T-helper 9 cell (primary cell): ENCODE results near the gene RYR1.
"Not testable (repeated sequence)": the region's sequence is repeated elsewhere in the genome, so short reads cannot be mapped to it uniquely, and the experiment has no call there.

Experiments
- DNase-seq: peaks from one replicate; pipeline ENCODE4 v3.0.0-alpha.2; 2020

Gene RYR1

DNA sequence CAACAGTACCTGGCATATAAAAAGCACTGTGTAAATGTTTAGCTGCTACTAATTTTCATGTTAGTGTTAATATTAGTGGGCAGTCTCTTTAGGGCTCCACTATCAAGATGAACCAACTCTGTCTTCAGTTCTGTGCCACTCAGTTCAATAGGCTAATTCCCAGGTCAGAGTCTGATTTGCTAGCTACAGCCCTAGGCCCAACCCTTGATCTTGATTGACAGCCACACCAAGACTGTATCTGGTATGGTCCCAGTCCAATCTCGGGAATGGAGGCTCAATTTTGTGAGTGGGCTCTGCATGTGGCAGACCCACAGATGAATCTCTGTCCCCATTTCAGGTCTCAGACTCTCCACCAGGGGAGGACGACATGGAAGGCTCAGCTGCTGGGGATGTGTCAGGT lies 138.2 kb downstream of the RYR1 start:
- DNase-seq, result no peak

DNA sequence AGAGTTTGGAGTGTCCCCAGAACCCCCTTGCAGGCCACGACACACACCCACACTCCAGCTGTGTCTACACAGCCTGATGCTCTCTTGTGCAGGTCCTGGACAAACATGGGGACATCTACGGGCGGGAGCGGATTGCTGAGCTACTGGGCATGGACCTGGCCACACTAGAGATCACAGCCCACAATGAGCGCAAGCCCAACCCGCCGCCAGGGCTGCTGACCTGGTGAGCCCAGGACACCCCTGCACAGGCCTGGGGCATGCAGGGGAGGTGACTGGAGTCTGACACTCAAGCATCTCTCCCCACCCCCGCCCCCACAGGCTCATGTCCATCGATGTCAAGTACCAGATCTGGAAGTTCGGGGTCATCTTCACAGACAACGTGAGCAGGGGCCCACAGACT lies 144.3 kb downstream of the RYR1 start:
- DNase-seq, result no peak

DNA sequence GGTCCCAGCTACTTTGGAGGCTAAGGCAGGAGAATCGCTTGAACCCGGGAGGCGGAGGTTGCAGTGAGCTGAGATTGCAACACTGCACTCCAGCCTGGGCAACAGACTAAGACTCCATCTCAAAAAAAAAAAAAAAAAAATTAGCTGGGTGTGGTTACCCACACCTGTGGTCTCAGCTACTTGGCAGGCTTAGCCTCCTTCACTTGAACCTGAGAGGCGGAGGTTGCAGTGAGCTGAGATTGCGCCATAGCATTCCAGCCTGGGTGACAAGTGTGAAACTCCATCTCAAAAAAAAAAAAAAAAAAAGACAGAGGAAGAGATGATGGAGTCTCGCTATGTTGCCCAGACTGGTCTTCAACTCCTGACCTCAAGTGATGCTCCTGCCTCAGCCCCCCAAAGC lies 145.8 kb downstream of the RYR1 start:
- DNase-seq, result not testable (repeated sequence)

DNA sequence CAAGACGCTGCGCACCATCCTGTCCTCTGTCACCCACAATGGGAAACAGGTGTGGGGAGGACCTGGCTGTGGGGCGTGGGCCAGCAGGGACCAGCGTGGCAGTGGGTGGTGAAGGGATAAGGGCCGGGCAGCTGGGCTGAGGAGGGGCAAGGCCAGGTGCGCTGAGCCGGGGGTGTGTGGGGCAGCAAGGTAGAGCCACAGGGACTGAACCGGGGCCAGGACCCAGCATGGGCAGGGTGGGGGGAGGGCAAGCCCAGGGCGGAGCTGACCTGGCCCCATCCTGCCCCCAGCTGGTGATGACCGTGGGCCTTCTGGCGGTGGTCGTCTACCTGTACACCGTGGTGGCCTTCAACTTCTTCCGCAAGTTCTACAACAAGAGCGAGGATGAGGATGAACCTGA lies 146.6 kb downstream of the RYR1 start:
- DNase-seq, result no peak

DNA sequence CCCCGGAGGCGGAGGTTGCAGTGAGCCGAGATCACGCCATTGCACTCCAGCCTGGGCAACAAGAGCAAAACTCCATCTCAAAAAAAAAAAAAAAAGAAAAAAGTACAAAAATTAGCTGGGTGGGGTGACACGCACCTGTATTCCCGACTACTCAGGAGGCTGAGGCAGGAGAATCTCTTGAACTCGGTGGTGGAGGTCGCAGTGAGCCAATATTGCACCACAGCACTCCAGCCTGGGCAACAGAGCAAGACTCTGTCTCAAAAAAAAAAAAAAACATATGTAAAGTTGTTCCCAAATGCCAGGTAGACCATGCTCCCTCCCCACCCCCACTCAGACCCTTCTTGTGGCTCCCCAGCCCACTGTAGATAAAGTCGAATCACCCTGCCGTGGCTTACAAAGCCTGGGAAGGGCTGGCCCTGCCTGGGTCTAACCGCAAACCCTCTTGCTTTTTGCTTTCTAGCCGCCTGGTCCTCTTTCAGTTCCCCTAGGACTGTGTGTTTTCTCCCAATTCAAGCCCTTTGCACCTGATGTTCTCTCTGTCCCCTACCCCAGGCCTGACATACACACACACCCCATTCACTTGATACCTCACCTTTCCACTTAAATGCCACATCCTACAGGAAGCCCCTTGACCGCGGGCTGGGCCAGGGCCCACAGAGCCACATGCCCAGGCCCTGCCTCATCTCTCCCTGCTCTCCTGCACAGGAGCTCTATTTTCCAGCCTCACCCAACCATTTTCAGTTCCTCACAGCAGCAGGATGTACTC lies 149.9 kb downstream of the RYR1 start:
- no peak for DNase-seq

DNA sequence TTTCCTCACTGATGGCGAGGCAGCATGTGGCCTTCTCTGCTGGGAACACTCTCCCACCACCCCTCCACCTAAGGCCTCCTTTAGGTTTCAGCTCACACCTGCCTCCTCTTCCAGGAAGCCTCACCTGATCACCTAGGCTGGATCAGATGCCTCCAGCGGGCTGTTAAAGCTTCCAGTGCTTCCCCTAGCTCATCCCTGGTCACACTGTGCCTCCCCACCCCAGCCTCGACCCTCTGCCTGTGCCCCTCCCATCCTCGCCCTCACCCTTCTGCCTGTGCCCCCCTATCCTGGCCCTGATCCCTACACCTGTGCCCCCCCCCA lies 150.5 kb downstream of the RYR1 start:
- DNase-seq, result no peak

DNA sequence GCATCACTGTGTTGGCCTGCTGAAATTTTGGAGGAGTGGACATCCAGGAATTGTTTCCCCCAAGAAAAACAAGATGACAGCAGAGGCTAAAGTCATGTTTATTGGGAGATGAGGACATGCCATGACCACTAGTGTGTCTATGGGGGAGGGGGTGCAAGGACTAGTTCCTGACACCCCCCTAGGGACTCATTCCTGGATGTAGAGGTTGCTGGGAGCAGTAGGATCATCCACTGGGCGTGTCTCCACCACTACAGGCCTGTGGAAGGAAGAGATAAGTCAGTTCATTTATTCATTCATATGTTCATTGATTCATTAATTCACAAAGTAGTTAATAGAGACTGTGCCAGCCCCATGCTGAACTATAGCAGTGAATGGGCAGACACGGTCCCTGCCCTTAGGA lies 154.1 kb downstream of the RYR1 start:
- no peak for DNase-seq

DNA sequence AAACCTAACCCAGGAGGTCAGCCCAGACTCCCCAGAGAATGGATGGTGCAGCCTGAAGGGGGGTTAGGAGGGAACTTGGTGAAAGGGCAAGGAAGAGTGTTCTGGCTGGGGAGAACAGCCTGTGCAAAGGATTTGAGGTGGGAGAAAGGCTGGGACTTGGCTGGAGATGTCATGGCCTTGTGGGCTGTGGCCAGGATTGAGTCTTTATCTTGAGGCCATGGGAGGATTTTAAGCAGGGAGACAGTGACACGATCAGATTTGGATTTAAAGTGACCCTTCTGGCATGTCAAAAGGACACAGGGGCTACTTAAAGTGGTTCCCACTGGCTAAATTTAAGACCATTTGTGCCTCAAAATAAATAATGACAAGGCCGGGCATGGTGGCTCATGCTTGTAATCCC lies 154.6 kb downstream of the RYR1 start:
- no peak for DNase-seq

DNA sequence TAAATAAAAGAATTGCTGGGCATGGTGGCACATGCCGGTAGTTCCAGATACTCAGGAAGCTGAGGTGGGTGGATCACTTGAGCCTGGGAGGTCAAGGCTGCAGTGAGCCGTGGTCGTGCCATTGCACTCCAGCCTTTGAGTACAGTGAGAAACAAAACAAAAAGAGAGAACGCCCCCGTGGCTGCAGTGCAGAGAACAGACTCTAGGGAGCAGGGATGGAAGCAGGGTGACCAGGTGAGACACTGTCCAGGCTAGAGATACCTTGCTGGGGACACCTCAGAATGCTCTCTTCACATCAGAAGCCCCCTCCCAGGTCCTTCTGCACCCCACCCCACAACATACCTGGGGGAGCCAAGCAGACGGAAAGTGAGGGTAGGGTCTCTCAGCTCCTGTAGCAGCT lies 159.4 kb downstream of the RYR1 start:
- no peak for DNase-seq

DNA sequence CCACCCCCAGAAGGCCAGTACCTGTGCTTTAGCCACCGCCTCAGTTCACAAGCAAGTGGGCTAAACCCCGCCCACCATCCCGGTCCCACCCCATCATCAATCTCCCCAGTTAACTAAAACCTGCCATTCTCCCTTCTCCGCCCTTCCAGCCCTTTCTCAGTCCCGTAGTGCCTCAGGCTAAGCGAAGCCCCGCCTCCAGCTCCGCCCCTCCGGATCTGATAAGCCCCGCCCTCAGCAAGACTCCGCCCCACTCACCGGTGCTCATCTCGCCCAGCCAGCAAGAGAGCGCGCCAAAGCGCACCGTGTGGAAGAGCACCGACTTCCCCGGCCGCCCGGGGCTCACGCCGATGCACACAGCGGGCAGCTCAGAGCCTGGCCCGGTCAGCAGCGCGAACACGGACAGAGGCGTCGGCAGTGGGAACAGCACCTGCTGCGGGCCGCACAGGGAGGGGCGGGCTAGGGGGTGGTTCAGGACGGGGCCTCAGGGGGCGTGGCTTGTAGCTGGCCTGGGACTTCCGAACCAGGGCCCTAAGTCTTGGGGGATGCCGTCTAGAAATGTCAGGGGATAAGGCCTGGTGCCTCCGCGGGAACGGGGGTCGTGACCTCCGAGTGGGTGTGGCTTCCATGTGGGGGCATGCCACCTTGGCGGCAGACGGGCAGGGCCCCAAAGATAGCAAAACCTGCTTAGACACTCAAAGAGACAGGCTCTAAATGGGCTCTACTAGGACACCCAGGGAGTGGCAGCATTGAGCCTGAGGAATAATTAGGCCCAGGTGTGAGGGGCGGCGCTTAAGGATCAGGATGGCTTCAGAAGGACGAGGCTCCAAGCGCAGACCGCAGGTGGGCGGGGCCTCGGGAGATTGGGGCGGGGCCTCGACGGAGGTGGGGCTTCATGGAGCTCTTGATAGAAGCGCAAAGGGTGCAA lies 162.8 kb downstream of the RYR1 start:
- DNase-seq, result no peak

DNA sequence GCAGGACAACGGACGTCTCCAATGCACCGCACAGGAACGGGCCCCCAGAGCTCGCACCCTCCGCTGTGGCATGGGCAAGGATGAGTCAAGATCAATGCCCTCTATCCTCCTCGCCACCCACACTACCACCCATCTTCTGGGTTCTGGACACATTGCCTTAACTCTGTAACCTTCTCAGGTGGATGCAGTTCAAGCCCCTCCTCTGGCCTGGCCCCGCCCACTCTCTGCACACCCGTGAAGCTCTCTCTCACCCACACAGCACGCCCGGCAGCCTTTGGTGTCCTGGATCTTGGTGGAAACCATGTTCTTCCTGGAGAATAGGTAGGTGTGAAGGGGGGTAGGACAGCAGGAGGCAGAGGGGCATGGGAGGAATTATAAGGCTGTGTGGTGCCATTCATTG lies 163.6 kb downstream of the RYR1 start:
- no peak for DNase-seq

DNA sequence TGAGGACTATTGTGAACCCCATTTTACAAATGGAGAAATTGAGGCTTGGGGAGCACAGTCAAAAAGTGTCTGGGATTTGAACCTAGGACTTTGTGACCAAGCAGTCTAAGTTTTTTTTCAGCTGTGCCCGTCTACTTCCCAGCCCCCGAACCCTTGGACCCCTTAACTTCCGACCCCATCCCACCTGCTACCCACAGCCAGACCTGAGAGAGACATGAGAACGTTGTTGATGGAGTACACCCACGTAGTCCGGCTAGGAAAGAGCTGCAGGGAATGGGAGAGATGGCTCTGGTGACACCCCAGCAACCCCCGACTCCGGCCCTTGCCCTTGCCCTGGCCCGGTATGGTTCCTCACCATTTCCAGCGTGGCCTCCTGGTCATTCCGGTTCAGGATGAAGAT lies 166.2 kb downstream of the RYR1 start:
- DNase-seq, result no peak

DNA sequence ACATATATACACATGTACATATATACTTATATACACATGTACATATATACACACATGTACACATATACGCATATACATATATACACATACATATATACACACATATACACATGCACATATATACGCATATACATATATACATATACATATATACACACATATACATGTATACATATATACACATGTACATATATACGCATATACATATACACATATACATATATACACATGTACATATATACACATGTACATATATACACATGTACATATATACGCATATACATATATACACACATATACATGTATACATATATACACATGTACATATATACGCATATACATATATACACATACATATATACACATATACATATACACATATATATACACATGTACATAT lies 169.4 kb downstream of the RYR1 start:
- DNase-seq, result not testable (repeated sequence)

DNA sequence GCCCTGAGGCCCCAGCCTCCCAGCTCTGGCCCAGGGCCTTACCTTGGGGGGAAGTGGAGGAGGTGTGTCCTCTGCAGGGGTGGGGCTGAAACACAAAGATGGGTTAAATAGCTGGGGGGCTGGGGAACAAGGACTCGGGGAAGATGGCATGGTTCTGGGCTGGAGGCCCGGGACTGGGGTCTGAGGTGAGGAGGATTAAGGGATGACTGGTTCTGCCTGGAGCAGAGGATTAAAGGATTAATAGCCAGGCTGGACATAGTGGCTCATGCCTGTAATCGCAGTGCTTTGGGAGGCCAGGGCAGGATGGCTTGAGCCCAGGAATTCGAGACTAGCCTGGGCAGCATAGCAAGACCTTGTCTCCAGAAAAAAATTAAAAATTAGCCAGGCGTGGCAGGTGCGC lies 172.6 kb downstream of the RYR1 start:
- no peak for DNase-seq

DNA sequence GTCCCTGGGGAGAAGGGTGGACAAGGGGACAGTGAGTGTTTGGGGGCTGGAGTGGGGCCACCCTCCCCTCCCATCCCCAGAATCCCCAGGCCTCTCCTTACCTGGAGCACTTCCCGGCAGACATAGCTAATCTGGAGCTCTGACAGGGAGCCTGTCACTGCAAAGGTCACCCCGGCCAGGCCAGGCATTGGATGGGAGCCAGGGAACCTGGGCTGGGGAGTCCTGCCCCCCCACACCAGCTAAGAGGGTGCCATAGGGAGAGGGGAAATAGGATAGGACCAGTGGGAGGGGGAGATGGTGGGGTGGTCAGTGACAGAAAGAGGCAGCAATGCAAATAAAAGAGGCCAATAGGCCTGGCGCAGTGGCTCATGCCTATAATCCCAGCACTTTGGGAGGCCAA lies 180.8 kb downstream of the RYR1 start:
- DNase-seq, result no peak

DNA sequence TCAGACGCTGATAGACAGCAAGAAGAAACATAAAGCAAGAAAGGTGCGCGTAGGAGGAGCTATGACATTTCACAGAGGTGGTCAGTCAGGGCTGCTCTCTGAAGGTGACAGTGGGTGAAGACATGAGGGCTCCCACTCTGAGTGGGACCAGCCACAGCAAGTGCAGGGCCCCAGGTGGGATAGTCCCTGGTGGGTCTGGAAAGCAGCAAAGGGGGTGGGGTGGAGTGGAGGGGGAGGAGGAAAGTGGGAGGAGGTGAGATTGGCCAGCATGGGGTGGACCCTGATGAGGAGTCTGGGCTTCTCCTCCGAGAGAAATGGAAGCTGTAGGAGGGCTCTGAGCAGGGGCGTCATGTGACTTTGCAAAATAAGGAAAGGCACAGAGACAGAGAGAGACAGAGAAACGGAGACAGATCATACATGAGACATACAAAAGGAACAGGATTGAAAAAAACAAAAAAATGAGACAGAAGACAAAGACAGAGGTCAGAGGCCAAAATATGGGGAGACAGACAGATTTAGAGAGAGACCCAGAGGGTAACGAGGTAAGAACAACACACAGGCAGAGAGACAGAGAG lies 181.6 kb downstream of the RYR1 start:
- DNase-seq, result no peak

DNA sequence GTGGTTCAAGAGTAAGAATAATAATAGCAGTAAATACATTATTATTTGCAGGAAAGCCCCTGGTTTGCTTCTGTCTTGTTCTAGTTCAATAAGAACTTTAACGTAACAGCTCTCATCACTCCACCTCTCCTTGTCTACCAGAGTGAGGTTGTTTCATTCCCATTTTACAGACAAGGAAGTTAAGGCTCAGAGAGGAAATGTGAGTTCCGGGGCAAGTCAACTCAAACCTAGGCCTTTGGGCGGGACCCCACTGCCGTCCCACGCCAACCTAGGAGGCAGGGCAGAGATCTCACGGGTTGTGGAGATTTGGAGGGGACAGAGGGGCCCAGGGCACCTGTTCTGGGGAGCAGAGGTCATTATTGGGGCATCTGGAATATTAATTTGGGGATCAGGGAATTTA lies 182.8 kb downstream of the RYR1 start:
- DNase-seq, result no peak

DNA sequence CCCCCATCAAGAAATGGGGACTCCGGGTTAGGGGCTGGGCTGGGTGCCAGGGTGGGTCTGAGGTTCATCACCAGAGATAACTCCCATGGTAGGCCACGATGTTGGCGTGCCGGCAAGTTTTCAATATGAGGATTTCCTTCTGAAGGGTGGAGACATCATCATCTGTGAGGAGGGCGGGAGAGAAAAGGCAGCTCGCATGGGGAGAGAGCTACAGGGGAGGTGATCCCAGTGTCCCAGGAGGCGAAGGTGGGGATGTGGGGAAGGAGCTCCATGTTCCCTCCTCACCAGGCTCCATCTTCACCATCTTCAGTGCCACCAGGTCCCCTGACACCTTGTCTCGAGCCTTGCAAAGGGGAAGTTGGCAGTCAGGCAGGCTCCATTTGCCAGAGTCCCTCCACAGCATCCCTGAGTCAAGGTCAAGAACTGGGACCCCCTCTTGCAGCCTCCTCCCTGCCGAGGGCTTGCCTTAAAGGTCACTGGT lies 183.8 kb downstream of the RYR1 start:
- no peak for DNase-seq

DNA sequence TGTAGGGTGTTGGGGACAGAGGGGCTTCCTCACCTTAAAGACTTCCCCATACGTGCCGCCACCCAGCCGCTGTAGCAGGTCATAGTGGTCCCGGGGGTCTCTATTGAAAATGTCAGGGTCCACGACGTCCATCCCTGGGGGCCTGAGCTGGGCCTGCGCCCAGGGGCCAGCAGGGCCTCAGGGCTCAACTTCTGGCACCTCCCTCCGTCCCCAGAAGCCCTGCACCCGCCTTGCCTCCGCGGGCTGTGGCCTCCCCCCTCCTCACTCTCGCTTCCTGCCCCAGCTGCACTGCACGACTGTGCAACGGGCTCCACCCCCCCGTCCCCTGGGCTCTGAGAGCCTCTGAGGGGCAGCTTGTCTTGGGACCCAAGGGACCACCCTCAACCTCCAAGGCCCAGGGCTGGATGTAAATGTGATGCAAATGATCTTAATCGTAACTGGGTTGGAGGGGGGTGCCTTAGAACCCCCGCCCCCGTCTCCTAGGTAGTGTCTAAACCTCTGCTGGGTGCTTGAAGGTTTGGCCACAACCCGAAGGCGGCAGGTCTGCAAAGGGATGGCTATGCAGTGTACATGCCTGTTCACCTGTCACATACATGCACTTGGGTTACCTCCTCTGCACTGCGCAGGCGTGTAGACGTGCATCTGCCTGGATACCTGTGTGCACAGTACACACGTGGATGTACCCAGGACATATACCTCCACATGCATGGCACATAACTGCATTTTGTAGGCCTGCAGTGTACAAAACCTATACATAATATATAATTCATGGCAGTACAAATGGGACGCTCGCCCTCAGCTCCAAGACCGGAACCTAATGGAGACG lies 184.5 kb downstream of the RYR1 start, which contains the start of gene MAP4K1:
MAP4K1 (minus strand) TSS at position 190 of the 826 bp plus-strand sequence; CDS start at position 132, 58 bp downstream.
- peak; percentile 50 for DNase-seq

DNA sequence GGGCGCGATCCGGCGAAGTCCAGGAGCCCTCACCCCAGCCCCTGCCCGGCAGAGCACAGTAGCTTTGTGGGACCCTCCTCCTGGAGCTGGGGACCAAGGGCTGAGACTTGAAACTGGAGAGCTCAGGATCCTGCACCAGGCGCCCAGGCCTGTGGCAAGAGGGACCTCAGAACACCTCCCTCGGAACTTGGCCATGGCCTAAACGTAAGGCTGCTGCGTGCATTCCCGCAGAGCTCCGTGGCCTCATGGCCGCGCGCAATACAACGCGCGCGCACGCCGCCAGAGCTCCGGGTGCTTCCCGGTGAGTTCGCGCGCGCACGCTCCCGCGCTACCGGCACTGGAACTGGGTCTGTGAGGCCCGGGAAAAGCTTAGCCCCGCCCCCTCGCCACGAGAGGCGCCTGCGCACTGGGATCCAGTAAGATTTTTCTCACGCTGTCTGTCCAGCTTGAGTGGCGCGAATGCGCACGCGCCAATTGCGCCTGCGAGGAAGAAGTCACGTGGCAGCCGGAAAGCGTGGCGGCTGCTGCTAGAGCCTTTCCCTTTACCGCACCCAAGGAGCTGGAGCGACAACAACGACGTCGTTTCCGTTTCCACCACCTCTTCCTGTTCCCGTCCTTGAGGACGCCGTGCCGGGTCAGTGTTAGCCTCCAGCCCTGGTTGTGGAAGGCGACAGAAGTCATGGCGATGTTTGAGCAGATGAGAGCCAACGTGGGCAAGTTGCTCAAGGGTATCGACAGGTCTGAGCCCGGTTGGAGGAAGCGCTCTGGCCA lies 185.3 kb downstream of the RYR1 start, which contains the start of gene EIF3K:
EIF3K (plus strand) TSS at position 599 of the 771 bp plus-strand sequence; CDS start at position 680, 81 bp downstream.
- peak; percentile 97 for DNase-seq

DNA sequence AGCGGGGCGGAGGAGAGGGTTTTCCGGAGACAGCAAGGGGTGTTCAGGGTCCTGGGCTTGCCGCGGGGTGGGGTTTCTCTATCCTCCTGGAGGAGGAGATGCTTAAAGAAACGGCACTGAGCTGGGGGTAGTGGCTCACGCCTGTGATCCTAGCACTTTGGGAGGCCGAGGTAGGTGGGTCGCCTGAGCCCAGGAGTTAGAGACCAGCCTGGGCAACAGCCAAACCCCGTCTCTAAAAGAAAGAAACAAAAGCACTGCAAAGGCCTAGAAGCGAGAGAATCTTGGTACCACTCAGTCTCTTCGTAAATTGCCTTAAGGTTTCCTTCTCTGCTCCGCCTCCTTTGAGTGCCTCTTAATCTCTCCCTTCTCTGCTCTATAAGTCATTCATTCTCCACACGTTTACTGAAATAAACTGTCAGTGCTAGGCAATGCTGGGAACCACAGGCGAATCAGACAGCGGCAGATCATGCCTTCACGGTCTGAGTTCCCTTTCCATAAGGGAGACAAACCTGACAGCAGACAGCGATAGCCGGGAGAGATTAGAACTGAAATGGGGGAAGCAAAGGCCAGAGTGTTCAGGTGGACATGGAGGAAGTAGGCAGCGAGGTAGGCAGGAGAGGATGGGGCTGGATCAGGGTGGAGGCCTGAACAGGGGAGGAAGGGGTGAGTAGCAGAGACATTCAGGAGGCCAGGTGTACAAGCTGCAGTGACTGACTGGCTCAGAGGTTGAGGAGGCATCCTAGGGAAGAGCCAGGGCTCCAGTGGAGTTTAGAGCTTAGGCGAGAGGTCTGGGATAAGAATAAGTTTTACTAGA lies 186.1 kb downstream of the RYR1 start:
- no peak for DNase-seq
